Tibial artery (tissue), 4 donors: ENCODE results near the gene LARGE1.
A peak's percentile ranks its signal among the peaks of the same experiment; 100 is the strongest.

ENCODE experiments used
- DNase-seq, 2 donors: peaks; one replicate each; pipeline ENCODE4 v3.0.0-alpha.2; 2019
- H3K27ac ChIP-seq, 2 donors: fragments of 200-600 bp; sonication (generic) in 1 of 2; 1 replicate in 1 of 2; 2 replicates in 1 of 2; pipeline ENCODE4 v1.5.1; 2018 to 2019; ENCODE audit warnings: mild to moderate bottlenecking in 1 of 2
- H3K27me3 ChIP-seq, 2 donors: fragments of 200-600 bp; sonication (generic) in 1 of 2; one replicate each; pipeline versions ENCODE4 v1.5.1 to v1.6.0; 2016 to 2019
- H3K36me3 ChIP-seq, 3 donors: fragments of 200-600 bp; sonication (generic) in 2 of 3; one replicate each; pipeline ENCODE4 v1.5.1; 2016 to 2019; ENCODE audit warnings: mild to moderate bottlenecking in 2 of 3
- H3K4me1 ChIP-seq, 4 donors: fragments of 200-600 bp; sonication (generic) in 2 of 4; 1 replicate in 3 of 4; 2 replicates in 1 of 4; pipeline ENCODE4 v1.5.1; 2016 to 2019
- H3K4me3 ChIP-seq, 2 donors: fragments of 200-600 bp; sonication (generic) in 1 of 2; 1 replicate in 1 of 2; 2 replicates in 1 of 2; pipeline ENCODE4 v1.5.1; 2018 to 2019; ENCODE audit warnings: mild to moderate bottlenecking in 2 of 2
- H3K9me3 ChIP-seq, 3 donors: fragments of 200-600 bp; sonication (generic) in 1 of 3; one replicate each; pipeline ENCODE4 v1.5.1; 2016 to 2019
- CTCF ChIP-seq, 2 experiments: fragments of 200-600 bp in 1 of 2; fragments of 450-650 bp in 1 of 2; IDR thresholded peaks; one replicate each; pipeline ENCODE4 v1.5.1; 2017 to 2019; ENCODE audit warnings: antibody characterized with exemption in 2 of 2, mild to moderate bottlenecking in 1 of 2, moderate library complexity in 1 of 2
- intact Hi-C: fragments of 100-400 bp; cut with DNase I; formaldehyde crosslinking; loops from one replicate; pipeline ENCODE4 v1.15.0; 2023; ENCODE audit warnings: low total_unique reads

LARGE1 gene

GRCh38 chr22:33866511-33866910, 53.8 kb downstream of the LARGE1 start:
- no peak for DNase-seq
- H3K4me1 ChIP-seq, result peaks cover 0 to 73% (median 50%) of the 10 kb centered on the region in 4 donors
- H3K9me3 ChIP-seq, result no peaks in the 10 kb centered on the region
- intact Hi-C loops, result loop anchor here (5.0 kb wide), 1 partner anchor 1249 kb away; no protein-coding TSS in a partner anchor
- no peaks in the 10 kb centered on the region for H3K27me3 ChIP-seq
- H3K27ac ChIP-seq, result peak overlapping the region; percentile 81 to 82
- H3K4me3 ChIP-seq, result no peak overlapping the region
- no peak for TF ChIP-seq CTCF (IDR thresholded peaks at IDR 0.05)
- H3K36me3 ChIP-seq, result no peaks in the 10 kb centered on the region

- no peak for TF ChIP-seq CTCF (IDR thresholded peaks at IDR 0.05)
- Histone ChIP-seq H3K4me1 (peaks cover 0 to 69% (median 50%) of the 10 kb centered on the region in 4 donors), H3K27ac (peak overlapping the region; percentile 81 to 82), H3K27me3 (no peaks in the 10 kb centered on the region), H3K36me3 (no peaks in the 10 kb centered on the region), H3K9me3 (no peaks in the 10 kb centered on the region), H3K4me3 (no peak overlapping the region)
- no peak for DNase-seq
- intact Hi-C loops, result loop anchor here (5.0 kb wide), 1 partner anchor 1249 kb away; no protein-coding TSS in a partner anchor
Measured at GRCh38 chr22:33865996-33866395, 54.3 kb downstream of the LARGE1 start.

GRCh38 chr22:33865248-33865647, 55.0 kb downstream of the LARGE1 start:
- Histone ChIP-seq H3K9me3 (no peaks in the 10 kb centered on the region), H3K27me3 (no peaks in the 10 kb centered on the region), H3K27ac (peak overlapping the region; percentile 50 to 82), H3K4me1 (peaks cover 0 to 61% (median 49%) of the 10 kb centered on the region in 4 donors), H3K4me3 (no peak overlapping the region), H3K36me3 (no peaks in the 10 kb centered on the region)
- intact Hi-C loops, result loop anchor here (5.0 kb wide), 1 partner anchor 1248 kb away; no protein-coding TSS in a partner anchor
- DNase-seq, result no peak
- TF ChIP-seq CTCF (IDR thresholded peaks at IDR 0.05), result no peak

- intact Hi-C loops, result loop anchor here (5.0 kb wide), 1 partner anchor 1247 kb away; no protein-coding TSS in a partner anchor
- no peak for TF ChIP-seq CTCF (IDR thresholded peaks at IDR 0.05)
- H3K4me1 ChIP-seq, result peaks cover 0 to 56% (median 43%) of the 10 kb centered on the region in 4 donors
- no peaks in the 10 kb centered on the region for H3K36me3 ChIP-seq
- DNase-seq, result no peak
- no peak overlapping the region for H3K4me3 ChIP-seq
- peak overlapping the region; percentile 50 to 82 for H3K27ac ChIP-seq
- H3K9me3 ChIP-seq, result no peaks in the 10 kb centered on the region
- H3K27me3 ChIP-seq, result no peaks in the 10 kb centered on the region
Measured at GRCh38 chr22:33864723-33865130, 55.5 kb downstream of the LARGE1 start.

- H3K4me3 ChIP-seq, result no peak overlapping the region
- H3K4me1 ChIP-seq, result peaks cover 0 to 22% (median 13%) of the 10 kb centered on the region in 4 donors
- no peak overlapping the region for H3K27ac ChIP-seq
- H3K9me3 ChIP-seq, result no peaks in the 10 kb centered on the region
- H3K36me3 ChIP-seq, result no peaks in the 10 kb centered on the region
- intact Hi-C loops, result no loop called here
- TF ChIP-seq CTCF (IDR thresholded peaks at IDR 0.05), result no peak
- H3K27me3 ChIP-seq, result no peaks in the 10 kb centered on the region
- DNase-seq, result no peak
Measured at GRCh38 chr22:33861216-33861875, 58.9 kb downstream of the LARGE1 start.
